ENCODE measurements around the gene NHS.

NHS gene

DNA sequence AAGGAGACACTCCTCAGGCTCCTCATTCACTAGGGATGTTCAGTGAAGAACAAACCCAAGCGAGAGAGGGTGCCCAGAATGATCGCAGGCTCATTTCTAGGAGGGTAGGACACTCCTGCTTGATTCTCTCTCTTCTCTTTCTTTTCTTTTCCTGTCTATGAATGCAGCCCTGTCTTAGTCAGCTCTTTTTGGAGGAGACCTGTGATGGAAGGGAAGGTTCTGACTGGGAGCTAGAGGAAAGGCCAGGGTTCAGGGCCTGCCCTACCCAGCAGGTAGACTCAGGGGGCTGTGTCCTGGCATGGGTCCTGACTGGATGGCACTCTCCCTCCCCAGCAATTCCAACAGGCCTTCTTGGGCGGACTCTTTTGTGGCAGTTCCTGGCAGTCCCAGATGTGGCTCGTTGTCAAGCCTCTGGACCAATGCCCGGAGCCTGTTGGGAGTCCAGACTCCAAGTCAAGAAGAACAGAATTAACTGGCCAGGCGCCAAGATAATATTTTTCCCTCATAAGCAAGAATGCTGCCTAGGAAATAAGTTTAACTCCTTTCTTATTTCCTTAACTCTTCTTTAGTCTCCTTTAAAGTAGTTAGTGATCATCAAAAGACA, 222.9 kb downstream of the NHS start:
- no peaks in the 10 kb centered on the region for H3K27me3 ChIP-seq (ENCODE audit: insufficient read depth, low read depth)
- no peak for TF ChIP-seq CTCF (conservative IDR thresholded peaks at IDR 0.05; ENCODE audit: low read depth, low read length)
- no peaks in the 10 kb centered on the region for H3K36me3 ChIP-seq (ENCODE audit: insufficient read depth)
- no peak overlapping the region for H3K4me3 ChIP-seq (IDR thresholded peaks at IDR 0.05; ENCODE audit: insufficient read depth, low read depth, low read length)
- no peak overlapping the region for H2AFZ ChIP-seq (ENCODE audit: low read depth)
- no peak overlapping the region for H3K9ac ChIP-seq
- H3K27ac ChIP-seq = no peak overlapping the region
- peaks cover 13% of the 10 kb centered on the region for H3K4me1 ChIP-seq (ENCODE audit: low read depth, poor library complexity, severe bottlenecking)
- H3K79me2 ChIP-seq (ENCODE audit: insufficient read depth, low read depth) = no peaks in the 10 kb centered on the region
- H3K4me2 ChIP-seq = no peak overlapping the region
- H4K20me1 ChIP-seq (ENCODE audit: insufficient read depth) = no peaks in the 10 kb centered on the region

- Histone ChIP-seq H4K20me1 (ENCODE audit: insufficient read depth) (no peaks in the 10 kb centered on the region), H3K9ac (no peak overlapping the region), H3K4me3 (IDR thresholded peaks at IDR 0.05; ENCODE audit: insufficient read depth, low read depth, low read length) (no peak overlapping the region), H3K27me3 (ENCODE audit: insufficient read depth, low read depth) (no peaks in the 10 kb centered on the region), H3K79me2 (ENCODE audit: insufficient read depth, low read depth) (no peaks in the 10 kb centered on the region), H3K36me3 (ENCODE audit: insufficient read depth) (no peaks in the 10 kb centered on the region), H3K27ac (no peak overlapping the region), H3K4me2 (no peak overlapping the region), H2AFZ (ENCODE audit: low read depth) (no peak overlapping the region), H3K4me1 (ENCODE audit: low read depth, poor library complexity, severe bottlenecking) (no peaks in the 10 kb centered on the region)
- TF ChIP-seq CTCF (conservative IDR thresholded peaks at IDR 0.05; ENCODE audit: low read depth, low read length) = no peak
These were observed 226.6 kb downstream of the NHS start for GRCh38 chrX:17601441-17602200.

- Histone ChIP-seq H3K4me2 (no peak overlapping the region), H4K20me1 (ENCODE audit: insufficient read depth) (no peaks in the 10 kb centered on the region), H3K4me3 (IDR thresholded peaks at IDR 0.05; ENCODE audit: insufficient read depth, low read depth, low read length) (no peak overlapping the region), H3K4me1 (ENCODE audit: low read depth, poor library complexity, severe bottlenecking) (no peaks in the 10 kb centered on the region), H3K79me2 (ENCODE audit: insufficient read depth, low read depth) (no peaks in the 10 kb centered on the region), H3K27ac (no peak overlapping the region), H3K27me3 (ENCODE audit: insufficient read depth, low read depth) (no peaks in the 10 kb centered on the region), H2AFZ (ENCODE audit: low read depth) (no peak overlapping the region), H3K9ac (no peak overlapping the region), H3K36me3 (ENCODE audit: insufficient read depth) (no peaks in the 10 kb centered on the region)
- TF ChIP-seq CTCF (conservative IDR thresholded peaks at IDR 0.05; ENCODE audit: low read depth, low read length) = no peak
These were observed 227.2 kb downstream of the NHS start for GRCh38 chrX:17602245-17602644.

GRCh38 chrX:17603196-17603595, 228.2 kb downstream of the NHS start:
- Histone ChIP-seq H4K20me1 (ENCODE audit: insufficient read depth) (no peaks in the 10 kb centered on the region), H3K36me3 (ENCODE audit: insufficient read depth) (no peaks in the 10 kb centered on the region), H3K79me2 (ENCODE audit: insufficient read depth, low read depth) (no peaks in the 10 kb centered on the region), H3K27me3 (ENCODE audit: insufficient read depth, low read depth) (no peaks in the 10 kb centered on the region), H3K9ac (no peak overlapping the region), H3K27ac (no peak overlapping the region), H3K4me1 (ENCODE audit: low read depth, poor library complexity, severe bottlenecking) (no peaks in the 10 kb centered on the region), H3K4me2 (no peak overlapping the region), H2AFZ (ENCODE audit: low read depth) (no peak overlapping the region), H3K4me3 (IDR thresholded peaks at IDR 0.05; ENCODE audit: insufficient read depth, low read depth, low read length) (no peak overlapping the region)
- TF ChIP-seq CTCF (conservative IDR thresholded peaks at IDR 0.05; ENCODE audit: low read depth, low read length) = no peak
